ENCODE results near the gene FBXO44.

Gene FBXO44

GRCh38 chr1:11671544-11672286 is 17.0 kb downstream of the FBXO44 start:
- POLR2A ChIA-PET, result no interaction called here
- CTCF ChIA-PET, result interaction anchor here (1.6 to 3.0 kb wide), 3 partner anchors 7 to 47 kb away, joined by 4 to 19 read pairs (median 11); partner anchors contain the start of genes FBXO6 and MAD2L2
- DNase-seq (ENCODE audit: extremely low spot score), result no peak
- TF ChIP-seq CTCF (IDR thresholded peaks at IDR 0.05; ENCODE audit: control extremely low read depth, extremely low read depth, low read depth, missing control alignments), result no peak

GRCh38 chr1:11673089-11673769 is 18.6 kb downstream of the FBXO44 start:
- DNase-seq (ENCODE audit: extremely low spot score), result no peak
- POLR2A ChIA-PET, result no interaction called here
- TF ChIP-seq CTCF (IDR thresholded peaks at IDR 0.05; ENCODE audit: control extremely low read depth, extremely low read depth, low read depth, missing control alignments), result no peak
- CTCF ChIA-PET, result interaction anchor here (0.7 to 3.0 kb wide), 7 partner anchors 8 to 47 kb away, joined by 3 to 19 read pairs (median 5); partner anchors contain the start of genes FBXO6 and MAD2L2

- ChIA-PET POLR2A (interaction anchor here (1.6 kb wide), 1 partner anchor 10 kb away, joined by 6 read pairs; the partner anchor contains the start of gene FBXO6), CTCF (interaction anchor here (3.0 kb wide), 1 partner anchor 10 kb away, joined by 19 read pairs; the partner anchor contains the start of gene FBXO6)
- no peak for DNase-seq (ENCODE audit: extremely low spot score)
- no peak for TF ChIP-seq CTCF (IDR thresholded peaks at IDR 0.05; ENCODE audit: control extremely low read depth, extremely low read depth, low read depth, missing control alignments)
These were observed 19.8 kb downstream of the FBXO44 start for GRCh38 chr1:11674488-11674887.

- no peak for TF ChIP-seq CTCF (IDR thresholded peaks at IDR 0.05; ENCODE audit: control extremely low read depth, extremely low read depth, low read depth, missing control alignments)
- no peak for DNase-seq (ENCODE audit: extremely low spot score)
- POLR2A ChIA-PET, result interaction anchor here (1.6 kb wide), 1 partner anchor 11 kb away, joined by 6 read pairs; the partner anchor contains the start of gene FBXO6
- CTCF ChIA-PET, result interaction anchor here (1.4 to 2.3 kb wide), 3 partner anchors 11 to 637 kb away, joined by 3 to 21 read pairs (median 5); partner anchors contain the start of gene FBXO6
These were observed 20.6 kb downstream of the FBXO44 start for GRCh38 chr1:11675325-11675724.

- POLR2A ChIA-PET, result interaction anchor here (0.6 kb wide), 1 partner anchor 1786 kb away, joined by 4 read pairs; no protein-coding TSS in a partner anchor
- DNase-seq (ENCODE audit: extremely low spot score), result no peak
- TF ChIP-seq CTCF (IDR thresholded peaks at IDR 0.05; ENCODE audit: control extremely low read depth, extremely low read depth, low read depth, missing control alignments), result peak; percentile 7
- CTCF ChIA-PET, result interaction anchor here (1.1 to 2.3 kb wide), 5 partner anchors 12 to 639 kb away, joined by 3 to 21 read pairs (median 3); partner anchors contain the start of gene FBXO6
These were observed 21.9 kb downstream of the FBXO44 start for GRCh38 chr1:11676386-11677103.

GRCh38 chr1:11678442-11678841 is 23.8 kb downstream of the FBXO44 start:
- ChIA-PET POLR2A (no interaction called here), CTCF (interaction anchor here (1.1 kb wide), 1 partner anchor 28 kb away, joined by 3 read pairs; no protein-coding TSS in a partner anchor)
- no peak for TF ChIP-seq CTCF (IDR thresholded peaks at IDR 0.05; ENCODE audit: control extremely low read depth, extremely low read depth, low read depth, missing control alignments)
- no peak for DNase-seq (ENCODE audit: extremely low spot score)
